Kidney epithelial cell (primary cell): Measurements from ENCODE around the gene MICAL1. TPM values are rescaled to one million over a fixed set of nuclear protein-coding genes. Genes with fewer than 3 reads are reported as not detected.

ENCODE experiments used
- DNase-seq: peaks from one replicate; pipeline ENCODE4 v3.0.0-alpha.2; 2010; ENCODE audit warnings: low read depth
- H3K27me3 ChIP-seq: 2 replicates; pipeline ENCODE4 v1.6.0; 2011; ENCODE audit warnings: low read length; ENCODE audit not compliant: control insufficient read depth, insufficient read depth
- H3K36me3 ChIP-seq: 2 replicates; pipeline ENCODE4 v1.5.1; 2011; ENCODE audit warnings: low read length; ENCODE audit not compliant: control insufficient read depth, insufficient read depth
- H3K4me3 ChIP-seq: 2 replicates; pipeline ENCODE4 v1.5.1; 2011; ENCODE audit warnings: low read depth, mild to moderate bottlenecking, control low read depth, low read length
- CTCF ChIP-seq: IDR thresholded peaks from 2 replicates; pipeline ENCODE4 v1.5.1; 2011; ENCODE audit warnings: mild to moderate bottlenecking, moderate library complexity, low read length, control low read depth, inconsistent platforms; ENCODE audit not compliant: insufficient read depth, poor library complexity, severe bottlenecking
- total RNA-seq: library from RNA; depleted of rRNA; stranded (reverse); fragments of >200 nt; gene quantifications from 2 replicates; pipeline ENCODE4 v1.2.3, GENCODE V29; 2015

The MICAL1 gene
- total RNA-seq, 1 donor from 2014 or later = 52.3 TPM

- no peak for DNase-seq
- no peaks in the 10 kb centered on the region for H3K27me3 ChIP-seq
- H3K36me3 ChIP-seq = peaks cover 2% of the 10 kb centered on the region
- no peak overlapping the region for H3K4me3 ChIP-seq
- no peak for TF ChIP-seq CTCF
These were observed 9.5 kb downstream of the MICAL1 start for GRCh38 chr6:109446072-109446471.

- H3K27me3 ChIP-seq = no peaks in the 10 kb centered on the region
- peak; percentile 14 for TF ChIP-seq CTCF
- no peak for DNase-seq
- H3K4me3 ChIP-seq = no peak overlapping the region
- peaks cover 2% of the 10 kb centered on the region for H3K36me3 ChIP-seq
These were observed 10.2 kb downstream of the MICAL1 start for GRCh38 chr6:109445382-109445781.

DNA sequence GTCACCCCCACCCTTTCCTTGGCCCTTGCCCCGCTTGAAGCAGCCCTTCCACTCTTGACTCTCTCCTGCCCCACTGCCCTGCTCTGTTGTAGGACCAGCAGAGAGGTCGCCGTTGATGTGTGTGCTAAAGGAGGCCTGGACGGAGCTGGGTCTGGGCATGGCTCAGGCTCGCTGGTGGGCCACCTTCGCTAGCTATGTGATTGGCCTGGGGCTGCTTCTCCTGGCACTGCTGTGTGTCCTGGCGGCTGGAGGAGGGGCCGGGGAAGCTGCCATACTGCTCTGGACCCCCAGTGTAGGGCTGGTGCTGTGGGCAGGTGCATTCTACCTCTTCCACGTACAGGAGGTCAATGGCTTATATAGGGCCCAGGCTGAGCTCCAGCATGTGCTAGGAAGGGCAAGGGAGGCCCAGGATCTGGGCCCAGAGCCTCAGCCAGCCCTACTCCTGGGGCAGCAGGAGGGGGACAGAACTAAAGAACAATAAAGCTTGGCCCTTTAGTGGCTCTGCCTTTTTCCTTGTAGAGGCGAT is 12.1 kb downstream of the MICAL1 start:
- no peak for DNase-seq
- Histone ChIP-seq H3K36me3 (peaks cover 2% of the 10 kb centered on the region), H3K4me3 (no peak overlapping the region), H3K27me3 (no peaks in the 10 kb centered on the region)
- TF ChIP-seq CTCF = no peak

- no peak for DNase-seq
- TF ChIP-seq CTCF = no peak
- Histone ChIP-seq H3K4me3 (no peak overlapping the region), H3K36me3 (peaks cover 2% of the 10 kb centered on the region), H3K27me3 (no peaks in the 10 kb centered on the region)
These were observed 13.1 kb downstream of the MICAL1 start for GRCh38 chr6:109442393-109442924.

- Histone ChIP-seq H3K4me3 (peak overlapping the region; percentile 86), H3K27me3 (no peaks in the 10 kb centered on the region), H3K36me3 (peaks cover 2% of the 10 kb centered on the region)
- peak; percentile 36 for TF ChIP-seq CTCF
- DNase-seq = no peak
These were observed 14.3 kb downstream of the MICAL1 start for GRCh38 chr6:109441069-109441816.
